ENCODE results near the gene KRT6C.
"Not testable (repeated sequence)": the region's sequence is repeated elsewhere in the genome, so short reads cannot be mapped to it uniquely, and the experiment has no call there.

KRT6C gene

DNA sequence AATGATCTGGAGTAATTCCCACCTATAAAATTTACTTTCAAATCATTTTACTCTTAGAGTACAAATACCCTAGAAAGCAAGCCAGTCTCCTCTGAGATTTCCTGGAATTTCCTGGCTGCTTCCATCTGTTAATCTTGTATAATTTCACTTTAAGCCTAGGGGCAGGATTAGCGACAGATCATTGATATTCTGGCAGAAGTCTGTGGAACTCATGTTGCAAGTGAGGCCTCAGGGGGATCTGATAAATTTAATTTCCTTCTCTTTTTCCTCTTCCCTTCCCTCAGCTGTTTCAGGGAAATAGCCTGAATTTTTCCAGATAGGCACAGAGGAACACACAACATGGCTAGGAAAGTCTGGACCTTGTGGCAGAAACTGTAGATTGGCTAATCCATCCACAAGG, 25.3 kb upstream of the KRT6C start:
- Histone ChIP-seq H3K4me3 (ENCODE audit: low read length) (no peak overlapping the region), H3K36me3 (ENCODE audit: insufficient read depth, low read length) (no peaks in the 10 kb centered on the region), H3K27me3 (ENCODE audit: insufficient read depth, low read length) (no peaks in the 10 kb centered on the region), H3K9ac (ENCODE audit: low read depth, low read length) (no peak overlapping the region), H3K9me3 (ENCODE audit: insufficient read depth, low read depth, low read length) (no peaks in the 10 kb centered on the region), H3K27ac (ENCODE audit: low read depth, low read length) (no peak overlapping the region), H3K4me1 (ENCODE audit: insufficient read depth, low read length) (peaks cover 18% of the 10 kb centered on the region)
- WGBS = 75% methylated on average over 1 of the region's 1 CpG

DNA sequence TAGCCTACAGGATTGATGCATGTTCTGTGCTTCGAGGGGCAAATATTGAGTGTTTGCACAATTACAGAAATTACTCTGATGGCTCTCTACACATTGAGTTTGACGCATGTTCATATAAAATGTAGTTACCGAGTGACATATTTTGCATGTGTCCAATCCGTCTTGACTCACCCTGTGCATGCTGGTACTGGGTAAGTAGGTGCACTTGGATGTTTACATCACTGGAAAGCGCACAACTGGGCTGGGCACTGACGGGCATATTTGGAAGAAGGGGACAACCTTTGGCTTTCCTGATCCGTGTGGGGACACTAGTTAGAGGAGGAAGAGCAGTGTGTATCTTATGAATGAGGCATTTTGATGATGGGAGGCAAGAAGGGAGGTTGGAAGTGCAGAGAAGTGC, 24.4 kb upstream of the KRT6C start:
- Histone ChIP-seq H3K36me3 (ENCODE audit: insufficient read depth, low read length) (no peaks in the 10 kb centered on the region), H3K4me3 (ENCODE audit: low read length) (no peak overlapping the region), H3K27ac (ENCODE audit: low read depth, low read length) (no peak overlapping the region), H3K9me3 (ENCODE audit: insufficient read depth, low read depth, low read length) (no peaks in the 10 kb centered on the region), H3K9ac (ENCODE audit: low read depth, low read length) (no peak overlapping the region), H3K27me3 (ENCODE audit: insufficient read depth, low read length) (no peaks in the 10 kb centered on the region), H3K4me1 (ENCODE audit: insufficient read depth, low read length) (peaks cover 18% of the 10 kb centered on the region)
- 96% methylated on average over 7 of the region's 7 CpGs for WGBS

DNA sequence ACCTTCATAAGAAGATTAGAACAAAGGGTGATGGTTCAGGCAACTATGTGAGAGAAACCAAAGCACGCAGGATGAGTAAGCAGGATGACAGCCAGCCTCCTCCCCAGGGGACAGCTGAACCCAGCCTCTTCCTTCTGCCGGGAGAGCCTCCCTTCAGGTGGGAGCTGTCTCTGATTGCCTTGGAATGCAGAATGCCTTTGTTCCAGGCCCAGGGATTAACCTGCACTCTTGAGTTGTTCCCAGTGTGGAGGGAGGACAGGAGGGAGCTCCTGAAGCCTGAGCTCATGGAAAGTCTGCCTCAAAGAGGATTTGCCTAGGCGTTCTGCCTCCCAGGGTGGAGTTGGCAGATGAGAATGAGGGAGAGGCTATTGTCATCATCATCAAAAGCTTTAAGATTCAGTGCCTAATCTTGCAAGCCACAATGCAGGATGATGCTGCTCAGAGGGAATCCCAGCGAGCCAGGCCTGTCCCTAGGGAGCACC, 23.0 kb upstream of the KRT6C start:
- Histone ChIP-seq H3K9me3 (ENCODE audit: insufficient read depth, low read depth, low read length) (no peaks in the 10 kb centered on the region), H3K27me3 (ENCODE audit: insufficient read depth, low read length) (no peaks in the 10 kb centered on the region), H3K4me1 (ENCODE audit: insufficient read depth, low read length) (peaks cover 18% of the 10 kb centered on the region), H3K4me3 (ENCODE audit: low read length) (no peak overlapping the region), H3K9ac (ENCODE audit: low read depth, low read length) (peak overlapping the region; percentile 25; the same call in 1 of the 2 replicates), H3K27ac (ENCODE audit: low read depth, low read length) (peak overlapping the region; percentile 82), H3K36me3 (ENCODE audit: insufficient read depth, low read length) (no peaks in the 10 kb centered on the region)
- 29% methylated on average over 4 of the region's 4 CpGs for WGBS

DNA sequence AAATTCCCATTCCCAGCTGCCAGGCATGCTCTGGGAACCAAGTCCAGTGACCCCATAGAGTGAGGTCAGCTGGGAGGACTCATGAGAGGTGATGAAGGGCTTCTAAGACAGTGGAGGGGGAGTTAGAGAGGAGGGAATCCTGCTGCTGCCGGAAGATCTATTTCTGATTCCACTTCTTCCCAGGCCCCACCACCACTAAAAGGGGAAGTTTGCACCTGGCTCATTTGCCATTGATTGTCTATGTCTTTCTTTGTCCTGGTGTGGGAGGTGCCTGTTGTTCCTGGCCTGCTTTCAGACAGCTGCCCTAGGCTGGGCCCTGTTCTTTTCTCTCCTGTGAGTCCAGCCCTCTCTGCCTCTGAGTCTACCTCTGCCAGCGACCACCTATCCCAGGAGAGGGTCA, 22.4 kb upstream of the KRT6C start:
- Histone ChIP-seq H3K27ac (ENCODE audit: low read depth, low read length) (peak overlapping the region; percentile 82), H3K36me3 (ENCODE audit: insufficient read depth, low read length) (no peaks in the 10 kb centered on the region), H3K9me3 (ENCODE audit: insufficient read depth, low read depth, low read length) (no peaks in the 10 kb centered on the region), H3K4me3 (ENCODE audit: low read length) (no peak overlapping the region), H3K27me3 (ENCODE audit: insufficient read depth, low read length) (no peaks in the 10 kb centered on the region), H3K4me1 (ENCODE audit: insufficient read depth, low read length) (peaks cover 18% of the 10 kb centered on the region), H3K9ac (ENCODE audit: low read depth, low read length) (peak overlapping the region; percentile 25; the same call in 1 of the 2 replicates)
- 25% methylated on average over 1 of the region's 2 CpGs for WGBS

DNA sequence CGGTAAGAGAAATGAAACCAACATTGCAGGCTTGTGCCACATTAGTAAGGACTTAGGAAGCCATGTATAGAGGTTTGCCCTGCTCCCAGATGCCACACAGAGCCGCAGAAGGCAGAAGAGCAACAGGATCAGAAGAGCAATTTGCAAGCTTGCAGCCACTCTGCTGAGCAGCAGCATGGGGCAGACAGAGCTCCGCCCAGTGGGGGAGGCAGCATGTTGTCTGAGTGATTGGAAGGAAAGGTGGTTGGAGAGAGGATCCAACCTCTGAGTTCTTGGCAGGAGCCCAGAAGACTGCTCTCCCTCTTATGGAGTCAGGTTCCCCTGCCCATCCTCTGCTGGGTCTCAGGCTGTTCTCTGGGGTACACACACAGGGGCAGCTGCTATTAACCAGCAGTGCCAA, 21.8 kb upstream of the KRT6C start:
- no peaks in the 10 kb centered on the region for H3K36me3 ChIP-seq (ENCODE audit: insufficient read depth, low read length)
- no peaks in the 10 kb centered on the region for H3K9me3 ChIP-seq (ENCODE audit: insufficient read depth, low read depth, low read length)
- 23% methylated on average over 3 of the region's 3 CpGs for whole genome bisulfite sequencing
- H3K27ac ChIP-seq (ENCODE audit: low read depth, low read length) = no peak overlapping the region; the same call in 1 of the 2 replicates
- peaks cover 18% of the 10 kb centered on the region for H3K4me1 ChIP-seq (ENCODE audit: insufficient read depth, low read length)
- H3K4me3 ChIP-seq (ENCODE audit: low read length) = no peak overlapping the region
- no peaks in the 10 kb centered on the region for H3K27me3 ChIP-seq (ENCODE audit: insufficient read depth, low read length)
- no peak overlapping the region for H3K9ac ChIP-seq (ENCODE audit: low read depth, low read length)

DNA sequence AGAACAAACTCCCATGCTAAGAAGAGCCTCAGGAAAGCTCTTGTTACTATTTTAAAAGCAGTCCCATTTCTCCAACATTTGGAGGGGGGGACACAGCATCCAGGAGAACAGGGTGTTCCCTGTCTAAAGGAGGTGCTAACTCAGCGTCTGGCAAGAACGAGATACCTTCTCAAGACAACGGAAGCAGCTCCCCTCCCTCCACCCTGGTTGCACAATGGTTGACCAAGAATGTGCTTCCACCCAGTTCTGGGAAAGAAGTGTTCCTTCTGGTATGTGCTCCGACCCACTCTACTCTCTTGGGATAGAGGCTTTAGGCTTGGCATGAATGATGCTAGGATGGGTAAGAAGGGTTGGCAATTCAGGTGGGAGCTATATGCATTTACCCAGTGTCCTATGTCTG, 20.9 kb upstream of the KRT6C start:
- Histone ChIP-seq H3K27me3 (ENCODE audit: insufficient read depth, low read length) (no peaks in the 10 kb centered on the region), H3K4me3 (ENCODE audit: low read length) (no peak overlapping the region), H3K9ac (ENCODE audit: low read depth, low read length) (no peak overlapping the region), H3K9me3 (ENCODE audit: insufficient read depth, low read depth, low read length) (no peaks in the 10 kb centered on the region), H3K27ac (ENCODE audit: low read depth, low read length) (no peak overlapping the region), H3K4me1 (ENCODE audit: insufficient read depth, low read length) (peaks cover 18% of the 10 kb centered on the region), H3K36me3 (ENCODE audit: insufficient read depth, low read length) (no peaks in the 10 kb centered on the region)
- 85% methylated on average over 4 of the region's 4 CpGs for WGBS

DNA sequence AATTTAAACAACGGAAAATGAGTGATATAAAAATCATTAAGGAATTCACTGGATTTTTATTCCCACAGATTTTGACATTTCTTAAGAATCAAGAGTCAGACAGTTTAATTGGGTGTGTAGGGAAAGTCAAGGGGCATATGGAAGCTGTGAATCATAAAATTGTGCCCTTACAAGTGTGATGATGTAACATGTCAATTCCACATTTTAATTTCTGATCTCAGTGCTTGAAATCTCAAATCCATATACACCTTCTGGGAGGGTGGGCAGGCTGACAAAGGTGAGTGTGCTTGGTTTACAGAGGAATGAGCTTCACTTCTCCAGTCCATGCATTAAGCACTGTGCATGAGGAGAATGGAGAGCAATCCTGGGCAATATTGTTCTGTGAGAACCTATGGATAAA, 20.5 kb upstream of the KRT6C start:
- Histone ChIP-seq H3K9ac (ENCODE audit: low read depth, low read length) (no peak overlapping the region), H3K9me3 (ENCODE audit: insufficient read depth, low read depth, low read length) (no peaks in the 10 kb centered on the region), H3K27ac (ENCODE audit: low read depth, low read length) (no peak overlapping the region), H3K27me3 (ENCODE audit: insufficient read depth, low read length) (no peaks in the 10 kb centered on the region), H3K36me3 (ENCODE audit: insufficient read depth, low read length) (no peaks in the 10 kb centered on the region), H3K4me1 (ENCODE audit: insufficient read depth, low read length) (peaks cover 18% of the 10 kb centered on the region), H3K4me3 (ENCODE audit: low read length) (no peak overlapping the region)
- no CpG with 5 or more reads among the region's 1 CpG for WGBS

DNA sequence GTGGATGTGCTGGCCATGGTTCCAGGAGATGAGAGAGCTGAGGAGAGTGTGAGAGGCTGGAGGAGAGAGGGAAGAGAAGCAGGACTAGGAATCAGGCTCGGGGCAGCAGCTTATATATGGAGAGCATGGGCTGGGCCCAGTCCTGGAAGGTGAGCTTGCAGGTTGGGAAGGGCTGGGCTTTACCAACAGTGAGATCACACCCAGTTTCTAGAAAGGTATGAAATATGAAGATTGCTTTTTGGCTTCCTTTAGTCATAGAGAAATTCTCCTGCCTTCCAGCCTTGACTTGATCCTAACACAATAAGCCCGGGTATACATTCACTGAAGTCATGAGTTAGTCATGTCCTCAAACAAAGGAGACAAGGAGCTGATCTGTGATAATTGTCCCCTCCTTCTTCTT, 19.6 kb upstream of the KRT6C start, which contains the start of gene KRT6A:
Gene KRT6A, minus strand, starts transcription at position 86 of the 400 bp plus-strand sequence. Its CDS starts 69 bp downstream, at position 17.
- WGBS = 94% methylated on average over 2 of the region's 2 CpGs
- Histone ChIP-seq H3K27ac (ENCODE audit: low read depth, low read length) (no peak within 1 kb of the TSS), H3K9me3 (ENCODE audit: insufficient read depth, low read depth, low read length) (no peaks in the 10 kb centered on the region), H3K9ac (ENCODE audit: low read depth, low read length) (no peak within 1 kb of the TSS), H3K4me1 (ENCODE audit: insufficient read depth, low read length) (peaks cover 18% of the 10 kb centered on the region), H3K27me3 (ENCODE audit: insufficient read depth, low read length) (no peaks in the 10 kb centered on the region), H3K36me3 (ENCODE audit: insufficient read depth, low read length) (no peaks in the 10 kb centered on the region), H3K4me3 (ENCODE audit: low read length) (no peak within 1 kb of the TSS)

DNA sequence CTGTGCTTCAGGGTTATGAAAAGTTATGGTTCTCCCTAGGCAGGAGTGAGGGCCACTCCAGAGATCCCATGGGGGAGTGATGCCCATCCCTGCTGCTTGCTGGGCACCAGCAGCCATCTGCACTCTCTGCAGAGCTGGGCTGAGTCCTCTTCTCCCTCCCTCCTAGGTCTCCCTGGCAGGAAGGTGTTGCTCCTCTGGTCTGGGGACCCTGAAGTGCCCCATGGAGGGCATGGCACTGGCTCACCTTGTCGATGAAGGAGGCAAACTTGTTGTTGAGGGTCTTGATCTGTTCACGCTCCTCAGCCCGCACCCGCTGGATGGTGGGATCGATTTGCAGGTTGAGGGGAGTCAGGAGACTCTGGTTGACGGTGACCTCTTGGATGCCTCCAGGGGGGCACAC, 18.8 kb upstream of the KRT6C start:
- not testable (repeated sequence) for H3K27ac ChIP-seq (ENCODE audit: low read depth, low read length); H3K4me3 ChIP-seq (ENCODE audit: low read length); H3K36me3 ChIP-seq (ENCODE audit: insufficient read depth, low read length); H3K9me3 ChIP-seq (ENCODE audit: insufficient read depth, low read depth, low read length); H3K9ac ChIP-seq (ENCODE audit: low read depth, low read length); H3K27me3 ChIP-seq (ENCODE audit: insufficient read depth, low read length)
- peaks cover 18% of the 10 kb centered on the region for H3K4me1 ChIP-seq (ENCODE audit: insufficient read depth, low read length)
- 95% methylated on average over 5 of the region's 6 CpGs for WGBS

DNA sequence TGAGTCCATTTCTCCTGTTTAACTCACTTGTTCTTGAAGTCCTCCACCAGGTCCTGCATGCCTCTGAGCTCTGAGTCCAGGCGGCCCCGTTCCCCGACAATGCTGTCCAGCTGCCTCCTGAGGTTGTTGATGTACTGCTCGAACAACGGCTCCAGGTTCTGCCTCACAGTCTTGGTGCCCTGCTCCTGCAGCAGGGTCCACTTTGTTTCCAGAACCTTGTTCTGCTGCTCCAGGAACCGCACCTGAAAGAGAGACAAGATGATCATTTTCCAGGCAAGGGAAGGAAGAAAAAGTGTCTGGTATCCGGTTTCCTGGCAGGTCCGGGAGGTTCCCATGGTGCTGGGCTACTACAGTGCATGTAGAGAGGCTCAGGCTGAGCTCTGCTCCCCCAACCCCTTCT, 17.9 kb upstream of the KRT6C start:
- peaks cover 10% of the 10 kb centered on the region for H3K4me1 ChIP-seq (ENCODE audit: insufficient read depth, low read length)
- H3K9me3 ChIP-seq (ENCODE audit: insufficient read depth, low read depth, low read length); H3K36me3 ChIP-seq (ENCODE audit: insufficient read depth, low read length); H3K4me3 ChIP-seq (ENCODE audit: low read length); H3K27me3 ChIP-seq (ENCODE audit: insufficient read depth, low read length); H3K9ac ChIP-seq (ENCODE audit: low read depth, low read length); H3K27ac ChIP-seq (ENCODE audit: low read depth, low read length): not testable (repeated sequence)
- 94% methylated on average over 8 of the region's 8 CpGs for WGBS

DNA sequence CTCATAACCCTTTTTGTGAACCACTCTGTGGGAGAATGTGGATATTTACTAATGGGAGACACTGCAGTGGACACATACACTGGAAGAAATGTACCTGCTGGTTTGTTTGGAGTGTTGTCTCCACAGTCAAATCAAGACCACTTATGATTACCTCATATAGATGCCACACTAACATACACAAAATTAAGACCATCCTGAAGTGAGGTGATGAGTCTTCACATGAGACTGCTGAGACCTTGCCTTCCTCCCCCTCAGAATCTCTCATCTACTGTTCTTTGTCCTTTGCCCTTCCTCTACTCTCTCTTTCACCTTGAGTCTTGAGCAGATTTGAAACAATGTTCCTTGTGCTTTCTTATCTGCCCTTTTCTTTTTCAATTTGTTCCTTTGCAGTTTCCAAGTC, 15.1 kb upstream of the KRT6C start:
- H3K4me1 ChIP-seq (ENCODE audit: insufficient read depth, low read length) = no peaks in the 10 kb centered on the region
- no peaks in the 10 kb centered on the region; the same call in 1 of the 2 replicates for H3K9me3 ChIP-seq (ENCODE audit: insufficient read depth, low read depth, low read length)
- no peak overlapping the region for H3K27ac ChIP-seq (ENCODE audit: low read depth, low read length)
- H3K9ac ChIP-seq (ENCODE audit: low read depth, low read length) = no peak overlapping the region
- no peak overlapping the region for H3K4me3 ChIP-seq (ENCODE audit: low read length)
- no peaks in the 10 kb centered on the region for H3K27me3 ChIP-seq (ENCODE audit: insufficient read depth, low read length)
- H3K36me3 ChIP-seq (ENCODE audit: insufficient read depth, low read length) = no peaks in the 10 kb centered on the region

DNA sequence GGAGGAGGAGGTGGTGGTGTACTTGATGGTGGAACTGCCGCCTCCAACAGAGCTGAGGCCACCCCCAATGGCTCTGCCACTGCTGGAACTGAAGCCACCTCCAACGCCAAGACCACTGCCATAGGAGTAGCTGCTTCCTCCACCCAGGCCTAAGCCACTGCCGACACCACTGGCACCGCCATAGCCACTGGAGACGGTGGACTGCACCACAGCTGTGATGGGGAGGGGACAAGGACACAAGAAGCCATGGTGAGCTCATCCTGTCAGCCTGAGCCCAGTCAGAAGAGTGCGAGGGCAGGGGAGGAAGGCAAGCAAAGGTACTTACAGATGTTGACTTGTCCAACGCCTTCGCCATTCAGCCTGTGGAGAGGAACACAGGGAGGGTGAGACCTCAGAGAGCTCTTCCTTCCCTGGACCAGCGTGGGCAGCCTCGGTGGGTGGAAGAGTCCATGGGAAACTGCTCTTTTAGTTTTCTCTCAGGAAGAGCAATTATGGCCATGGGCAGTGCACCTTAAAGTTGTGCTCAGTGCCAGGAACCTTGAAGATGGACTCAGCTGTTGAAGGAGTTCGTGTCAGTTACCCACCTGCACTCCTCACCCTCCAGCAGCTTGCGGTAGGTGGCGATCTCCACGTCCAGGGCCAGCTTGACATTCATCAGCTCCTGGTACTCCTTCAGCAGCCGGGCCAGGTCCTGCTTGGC, 14.3 kb upstream of the KRT6C start:
- WGBS = 95% methylated on average over 13 of the region's 15 CpGs
- H3K27ac ChIP-seq (ENCODE audit: low read depth, low read length); H3K4me1 ChIP-seq (ENCODE audit: insufficient read depth, low read length): not testable (repeated sequence)

More for the DNA sequence above, 14.3 kb upstream of the KRT6C start:
- H3K9me3 ChIP-seq (ENCODE audit: insufficient read depth, low read depth, low read length); H3K27me3 ChIP-seq (ENCODE audit: insufficient read depth, low read length); H3K4me3 ChIP-seq (ENCODE audit: low read length); H3K9ac ChIP-seq (ENCODE audit: low read depth, low read length); H3K36me3 ChIP-seq (ENCODE audit: insufficient read depth, low read length): not testable (repeated sequence)
